Activated T-helper 2 cell treated with anti-CD3 and anti-CD28 coated beads, Interferon-gamma antibody, Interleukin-2, Interleukin-4, amounts not matched to agents 10 μg/mL and 5 μg/mL and 100 μg/mL, durations not matched to agents 14 hours and 24 hours and 36 hours (primary cell): ENCODE measurements around the gene VPS13D. TPM values are rescaled to one million over a fixed set of nuclear protein-coding genes. Genes with fewer than 3 reads are reported as not detected.
"Not testable (repeated sequence)": the region's sequence is repeated elsewhere in the genome, so short reads cannot be mapped to it uniquely, and the experiment has no call there.

Experiments used
- DNase-seq: peaks from one replicate; pipeline ENCODE4 v3.0.0; 2021; ENCODE audit warnings: low spot score
- H3K27ac Mint-ChIP-seq: one replicate; pipeline ENCODE4 v1.8.0; 2021; ENCODE audit warnings: mixed read lengths
- H3K27me3 Mint-ChIP-seq: one replicate; pipeline ENCODE4 v1.8.0; 2021; ENCODE audit warnings: low read depth, mixed read lengths
- H3K36me3 Mint-ChIP-seq: one replicate; pipeline ENCODE4 v1.8.0; 2021; ENCODE audit warnings: low read depth, mixed read lengths
- H3K4me1 Mint-ChIP-seq: one replicate; pipeline ENCODE4 v1.8.0; 2021; ENCODE audit warnings: low read depth, mixed read lengths
- H3K4me3 Mint-ChIP-seq: one replicate; pipeline ENCODE4 v1.8.0; 2021; ENCODE audit warnings: low read depth, mild to moderate bottlenecking, moderate library complexity, mixed read lengths
- H3K9me3 Mint-ChIP-seq: one replicate; pipeline ENCODE4 v1.8.0; 2021; ENCODE audit warnings: mixed read lengths
- intact Hi-C: fragments of 100-400 bp; cut with micrococcal nuclease; formaldehyde crosslinking; loops from one replicate; pipeline ENCODE4 v1.15.1; 2023
- total RNA-seq: library from RNA; stranded (reverse); gene quantifications from 2 replicates; pipeline ENCODE4 v1.2.3, GENCODE V29; 2022

Gene VPS13D
- total RNA-seq, 1 donor from 2014 or later: 28.6 TPM

GRCh38 chr1:12315146-12315545, 85.3 kb downstream of the VPS13D start:
- Mint-ChIP-seq H3K27me3 (no peaks in the 10 kb centered on the region), H3K36me3 (peaks cover 58% of the 10 kb centered on the region), H3K9me3 (no peaks in the 10 kb centered on the region), H3K4me3 (no peak overlapping the region), H3K27ac (no peak overlapping the region), H3K4me1 (peaks cover 3% of the 10 kb centered on the region)
- DNase-seq: no peak
- intact Hi-C loops: no loop called here

GRCh38 chr1:12316331-12316730, 86.5 kb downstream of the VPS13D start:
- intact Hi-C loops: no loop called here

GRCh38 chr1:12320486-12320885, 90.7 kb downstream of the VPS13D start:
- H3K4me3 Mint-ChIP-seq: no peak overlapping the region
- no peaks in the 10 kb centered on the region for H3K9me3 Mint-ChIP-seq
- H3K4me1 Mint-ChIP-seq: peaks cover 3% of the 10 kb centered on the region

More at GRCh38 chr1:12316331-12316730, 86.5 kb downstream of the VPS13D start:
- Mint-ChIP-seq H3K36me3 (peaks cover 62% of the 10 kb centered on the region), H3K4me1 (peaks cover 6% of the 10 kb centered on the region), H3K4me3 (no peak overlapping the region), H3K27ac (no peak overlapping the region), H3K9me3 (no peaks in the 10 kb centered on the region), H3K27me3 (no peaks in the 10 kb centered on the region)
- DNase-seq: no peak

DNA sequence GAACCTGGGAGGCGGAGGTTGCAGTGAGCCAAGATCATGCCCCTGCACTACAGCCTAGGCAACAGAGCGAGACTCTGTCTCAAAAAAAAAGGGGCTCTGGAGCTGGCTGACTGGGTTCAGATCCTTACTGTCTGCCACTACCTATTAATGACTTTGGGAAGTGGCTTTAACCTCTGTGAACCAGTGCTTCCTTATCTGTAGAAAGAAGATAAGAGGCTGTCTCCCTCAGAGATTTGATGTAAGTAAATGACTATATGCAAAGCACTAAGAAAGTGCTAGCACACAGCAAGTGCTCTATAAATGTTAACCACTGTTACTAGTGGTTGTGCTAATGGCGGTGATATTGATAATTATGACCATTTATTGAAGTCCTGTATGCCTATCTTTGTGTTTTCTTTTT, 94.6 kb downstream of the VPS13D start:
- peaks cover 4% of the 10 kb centered on the region for H3K4me1 Mint-ChIP-seq
- no peaks in the 10 kb centered on the region for H3K9me3 Mint-ChIP-seq
- no peaks in the 10 kb centered on the region for H3K27me3 Mint-ChIP-seq
- intact Hi-C loops: no loop called here
- no peak for DNase-seq
- H3K36me3 Mint-ChIP-seq: peaks cover 42% of the 10 kb centered on the region
- H3K4me3 Mint-ChIP-seq: no peak overlapping the region
- H3K27ac Mint-ChIP-seq: no peak overlapping the region

More at GRCh38 chr1:12320486-12320885, 90.7 kb downstream of the VPS13D start:
- no peaks in the 10 kb centered on the region for H3K27me3 Mint-ChIP-seq
- no peak overlapping the region for H3K27ac Mint-ChIP-seq
- peaks cover 48% of the 10 kb centered on the region for H3K36me3 Mint-ChIP-seq
- intact Hi-C loops: no loop called here
- DNase-seq: no peak

DNA sequence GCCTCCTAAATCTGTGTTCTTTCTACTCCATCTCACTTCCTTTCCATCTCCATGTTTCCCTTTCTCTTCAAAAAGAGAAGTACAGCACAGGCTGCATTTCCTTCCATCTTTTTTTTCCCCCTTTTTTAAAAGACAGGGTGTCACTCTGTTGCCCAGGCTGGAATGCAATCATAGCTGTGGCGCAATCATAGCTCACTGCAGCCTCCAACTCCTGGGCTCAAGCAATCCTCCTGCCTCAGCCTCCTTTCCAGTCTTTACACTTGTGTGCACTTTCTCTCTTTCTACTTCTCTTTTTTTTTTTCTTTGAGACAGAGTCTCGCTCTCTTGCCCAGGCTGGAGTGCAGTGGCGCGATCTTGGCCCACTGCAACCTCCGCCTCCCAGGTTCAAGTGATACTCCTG, 95.1 kb downstream of the VPS13D start:
- H3K27me3 Mint-ChIP-seq, DNase-seq, H3K4me1 Mint-ChIP-seq, H3K27ac Mint-ChIP-seq, H3K9me3 Mint-ChIP-seq, H3K4me3 Mint-ChIP-seq, intact Hi-C loops: not testable (repeated sequence)
- peaks cover 39% of the 10 kb centered on the region for H3K36me3 Mint-ChIP-seq

DNA sequence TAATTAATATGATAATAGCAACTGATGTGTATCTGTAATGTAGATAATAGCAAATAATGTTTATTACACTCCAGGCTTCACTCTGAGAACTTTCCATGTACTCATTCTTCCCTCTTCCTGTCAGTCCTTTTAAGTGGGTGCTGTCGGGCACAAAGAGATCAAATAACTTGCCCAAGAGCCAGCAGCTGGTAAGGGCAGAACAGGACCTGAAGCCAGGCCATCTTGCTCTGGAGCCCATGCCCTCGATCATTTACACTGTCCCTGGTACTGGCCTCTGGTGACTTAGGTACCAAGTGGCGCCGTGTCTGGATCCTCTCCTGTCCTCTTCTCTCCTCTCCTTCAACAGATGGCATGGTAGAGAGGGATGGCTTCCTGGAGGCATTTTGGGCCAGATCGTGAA, 97.2 kb downstream of the VPS13D start:
- H3K27ac Mint-ChIP-seq: no peak overlapping the region
- no peak for DNase-seq
- intact Hi-C loops: no loop called here
- H3K36me3 Mint-ChIP-seq: peaks cover 32% of the 10 kb centered on the region
- H3K4me3 Mint-ChIP-seq: no peak overlapping the region
- H3K9me3 Mint-ChIP-seq: no peaks in the 10 kb centered on the region
- peaks cover 1% of the 10 kb centered on the region for H3K4me1 Mint-ChIP-seq
- H3K27me3 Mint-ChIP-seq: no peaks in the 10 kb centered on the region

GRCh38 chr1:12327566-12327965, 97.7 kb downstream of the VPS13D start:
- intact Hi-C loops: no loop called here
- H3K4me3 Mint-ChIP-seq: no peak overlapping the region
- no peak for DNase-seq

DNA sequence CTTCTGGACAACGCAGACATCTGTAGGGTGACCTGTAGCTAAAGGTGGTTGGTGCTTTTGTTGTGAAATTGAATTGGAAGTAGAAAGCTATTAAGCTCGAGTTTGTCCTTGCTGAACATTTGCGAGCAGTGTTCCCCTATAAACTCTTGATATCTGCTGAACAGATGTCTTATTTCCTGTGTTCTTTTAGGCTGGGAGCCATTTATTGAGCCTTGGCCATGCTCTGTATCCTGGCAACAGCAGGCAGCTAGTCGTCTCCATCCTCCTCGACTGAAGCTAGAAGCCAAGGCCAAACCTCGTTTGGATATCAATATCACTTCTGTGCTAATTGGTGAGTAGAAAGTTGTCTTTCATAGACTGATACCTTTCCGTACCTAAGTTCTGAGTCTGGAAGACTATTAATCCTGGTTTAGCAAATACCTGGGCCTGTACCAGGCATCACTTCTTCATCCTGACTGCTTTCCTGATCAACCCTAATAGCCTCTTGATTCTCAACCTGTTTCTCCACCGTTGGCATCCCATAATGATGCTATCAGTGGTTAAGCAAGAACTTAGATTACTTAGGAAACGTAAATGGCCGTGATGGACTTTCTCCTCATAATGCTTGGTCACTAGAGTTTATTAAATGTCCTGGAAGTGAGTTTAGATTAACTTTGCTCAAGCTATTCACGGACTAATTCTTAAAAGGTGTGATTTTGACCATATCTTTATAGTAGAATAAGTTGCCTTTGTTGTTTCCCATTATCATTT, 103.4 kb downstream of the VPS13D start:
- no peak overlapping the region for H3K27ac Mint-ChIP-seq
- no peaks in the 10 kb centered on the region for H3K9me3 Mint-ChIP-seq
- H3K27me3 Mint-ChIP-seq: no peaks in the 10 kb centered on the region
- DNase-seq: no peak
- no peak overlapping the region for H3K4me3 Mint-ChIP-seq
- peaks cover 59% of the 10 kb centered on the region for H3K36me3 Mint-ChIP-seq
- intact Hi-C loops: no loop called here
- peaks cover 1% of the 10 kb centered on the region for H3K4me1 Mint-ChIP-seq

More at GRCh38 chr1:12327566-12327965, 97.7 kb downstream of the VPS13D start:
- Mint-ChIP-seq H3K9me3 (no peaks in the 10 kb centered on the region), H3K4me1 (peaks cover 1% of the 10 kb centered on the region), H3K27me3 (no peaks in the 10 kb centered on the region), H3K27ac (no peak overlapping the region), H3K36me3 (peaks cover 27% of the 10 kb centered on the region)

GRCh38 chr1:12335815-12336214, 106.0 kb downstream of the VPS13D start:
- H3K4me3 Mint-ChIP-seq: no peak overlapping the region
- H3K4me1 Mint-ChIP-seq: peaks cover 7% of the 10 kb centered on the region
- intact Hi-C loops: no loop called here
- no peaks in the 10 kb centered on the region for H3K27me3 Mint-ChIP-seq
- H3K9me3 Mint-ChIP-seq: no peaks in the 10 kb centered on the region
- no peak for DNase-seq
- peaks cover 57% of the 10 kb centered on the region for H3K36me3 Mint-ChIP-seq
- H3K27ac Mint-ChIP-seq: no peak overlapping the region

DNA sequence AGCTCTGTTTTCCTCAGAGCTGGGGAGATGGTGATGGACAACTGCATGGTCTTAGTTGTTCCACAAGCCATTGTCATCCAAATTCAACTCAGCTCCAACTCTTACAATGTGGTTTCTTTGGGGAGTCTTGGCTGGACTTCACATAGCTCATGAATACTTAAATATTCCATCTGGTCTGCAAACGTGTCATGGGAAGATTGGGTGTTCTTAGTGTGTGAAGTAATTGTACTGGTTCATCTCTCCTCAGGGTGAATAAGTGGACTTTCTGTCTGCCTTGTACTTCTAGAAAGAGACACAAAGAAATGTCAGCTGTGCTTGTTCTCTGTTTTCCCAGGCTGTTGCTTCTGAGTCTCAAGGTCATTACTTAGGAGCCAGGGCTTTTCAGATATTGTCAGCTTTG, 106.6 kb downstream of the VPS13D start:
- no peaks in the 10 kb centered on the region for H3K9me3 Mint-ChIP-seq
- H3K36me3 Mint-ChIP-seq: peaks cover 56% of the 10 kb centered on the region
- no peaks in the 10 kb centered on the region for H3K27me3 Mint-ChIP-seq
- H3K27ac Mint-ChIP-seq: no peak overlapping the region
- no peak overlapping the region for H3K4me3 Mint-ChIP-seq
- peaks cover 9% of the 10 kb centered on the region for H3K4me1 Mint-ChIP-seq
- intact Hi-C loops: no loop called here
- DNase-seq: no peak

- H3K27ac Mint-ChIP-seq: no peak overlapping the region
- peaks cover 59% of the 10 kb centered on the region for H3K36me3 Mint-ChIP-seq
- peaks cover 22% of the 10 kb centered on the region for H3K4me1 Mint-ChIP-seq
- H3K27me3 Mint-ChIP-seq: no peaks in the 10 kb centered on the region
- no peak overlapping the region for H3K4me3 Mint-ChIP-seq
- DNase-seq: no peak
- no peaks in the 10 kb centered on the region for H3K9me3 Mint-ChIP-seq
- intact Hi-C loops: no loop called here
These were observed 108.2 kb downstream of the VPS13D start for GRCh38 chr1:12338017-12338416.

GRCh38 chr1:12338823-12339222, 109.0 kb downstream of the VPS13D start:
- Mint-ChIP-seq H3K27me3 (no peaks in the 10 kb centered on the region), H3K9me3 (no peaks in the 10 kb centered on the region), H3K4me1 (peaks cover 25% of the 10 kb centered on the region), H3K27ac (no peak overlapping the region), H3K4me3 (no peak overlapping the region), H3K36me3 (peaks cover 54% of the 10 kb centered on the region)
- DNase-seq: no peak
- intact Hi-C loops: no loop called here

- no peaks in the 10 kb centered on the region for H3K9me3 Mint-ChIP-seq
- no peak for DNase-seq
- intact Hi-C loops: no loop called here
- no peak overlapping the region for H3K27ac Mint-ChIP-seq
- H3K4me1 Mint-ChIP-seq: peaks cover 30% of the 10 kb centered on the region
- no peak overlapping the region for H3K4me3 Mint-ChIP-seq
- H3K27me3 Mint-ChIP-seq: no peaks in the 10 kb centered on the region
- H3K36me3 Mint-ChIP-seq: peaks cover 51% of the 10 kb centered on the region
These were observed 109.6 kb downstream of the VPS13D start for GRCh38 chr1:12339396-12339795.
